HepG2 (cell line): ENCODE data around the gene B3GNT8. TPM values are rescaled to one million over a fixed set of nuclear protein-coding genes. Genes with fewer than 3 reads are reported as not detected.

Experiments used
- BHLHE40 ChIP-seq: IDR thresholded peaks from 2 replicates; pipeline ENCODE4 v1.6.1; 2011; ENCODE audit warnings: low read length, improper control_type of control experiment
- CEBPB ChIP-seq: IDR thresholded peaks from 2 replicates; pipeline ENCODE4 v1.6.1; 2011; ENCODE audit warnings: low read depth, low read length, improper control_type of control experiment, borderline replicate concordance
- FOXP1 ChIP-seq, 2 experiments: fragments of 450-650 bp in 1 of 2; IDR thresholded peaks; 2 replicates each; pipeline ENCODE4 v1.6.1; 2017 to 2018; ENCODE audit warnings: antibody characterized with exemption in 1 of 2
- KLF16 ChIP-seq, 2 experiments: sonication (generic) in 1 of 2; formaldehyde crosslinking in 1 of 2; IDR thresholded peaks; 2 replicates each; pipeline versions ENCODE4 v1.6.1 to v1.8.0; 2016 to 2023; ENCODE audit warnings: missing genetic modification reagents in 2 of 2, missing compliant biosample characterization in 1 of 2
- LCORL ChIP-seq, 2 experiments: fragments of 450-650 bp in 1 of 2; sonication (generic) in 1 of 2; formaldehyde crosslinking in 1 of 2; IDR thresholded peaks; 2 replicates each; pipeline versions ENCODE4 v1.5.0 to v1.6.1; 2017 to 2020; ENCODE audit warnings: antibody characterized with exemption in 1 of 2, missing genetic modification reagents in 1 of 2
- MXI1 ChIP-seq: IDR thresholded peaks from 3 replicates; pipeline ENCODE4 v1.6.1; 2012; ENCODE audit warnings: low read depth, low read length, inconsistent platforms, borderline replicate concordance
- NAIF1 ChIP-seq: sonication (generic); formaldehyde crosslinking; IDR thresholded peaks from 2 replicates; pipeline ENCODE4 v1.5.0; 2020; ENCODE audit warnings: mild to moderate bottlenecking, missing genetic modification reagents, borderline replicate concordance
- NR2F2 ChIP-seq: IDR thresholded peaks from 2 replicates; pipeline ENCODE4 v1.6.1; 2012; ENCODE audit warnings: low read depth, inconsistent platforms, borderline replicate concordance
- REL ChIP-seq: sonication (generic); formaldehyde crosslinking; conservative IDR thresholded peaks from 2 replicates; pipeline ENCODE4 v1.8.0; 2022; ENCODE audit warnings: mild to moderate bottlenecking, missing genetic modification reagents, moderate library complexity
- RFX1 ChIP-seq: fragments of 450-650 bp; IDR thresholded peaks from 2 replicates; pipeline ENCODE4 v1.6.1; 2017
- SMAD3 ChIP-seq: sonication (generic); formaldehyde crosslinking; IDR thresholded peaks from 2 replicates; pipeline ENCODE4 v1.4.0; 2020; ENCODE audit warnings: missing genetic modification reagents
- SMYD3 ChIP-seq: sonication (generic); formaldehyde crosslinking; IDR thresholded peaks from 2 replicates; pipeline ENCODE4 v1.8.1; 2023; ENCODE audit warnings: mild to moderate bottlenecking, missing genetic modification reagents
- TP53 ChIP-seq: sonication (generic); formaldehyde crosslinking; conservative IDR thresholded peaks from 2 replicates; pipeline ENCODE4 v1.4.0; 2020; ENCODE audit warnings: missing genetic modification reagents
- YEATS2 ChIP-seq: sonication (generic); formaldehyde crosslinking; IDR thresholded peaks from 2 replicates; pipeline ENCODE4 v1.4.0; 2020; ENCODE audit warnings: missing genetic modification reagents, borderline replicate concordance
- ZFAT ChIP-seq: sonication (generic); formaldehyde crosslinking; conservative IDR thresholded peaks from 2 replicates; pipeline ENCODE4 v1.8.1; 2023; ENCODE audit warnings: missing genetic modification reagents, inconsistent platforms
- ZFYVE20 ChIP-seq: sonication (generic); formaldehyde crosslinking; IDR thresholded peaks from 2 replicates; pipeline ENCODE4 v1.8.0; 2023; ENCODE audit warnings: low read depth, mild to moderate bottlenecking, moderate library complexity, missing genetic modification reagents, borderline replicate concordance
- ZNF550 ChIP-seq: sonication (generic); formaldehyde crosslinking; IDR thresholded peaks from 2 replicates; pipeline ENCODE4 v1.4.0; 2020; ENCODE audit warnings: mild to moderate bottlenecking, missing genetic modification reagents, borderline replicate concordance
- ZNF775 ChIP-seq: sonication (generic); formaldehyde crosslinking; IDR thresholded peaks from 2 replicates; pipeline ENCODE4 v1.4.0; 2020; ENCODE audit warnings: missing genetic modification reagents, mild to moderate bottlenecking, moderate library complexity, borderline replicate concordance
- polyA plus RNA-seq, 8 experiments: library from polyadenylated mRNA; depleted of rRNA in 3 of 8; stranded (reverse) in 7 of 8; unstranded in 1 of 8; fragments of >200 nt; fragmentation: Illumina TruSeq in 4 of 8; extraction: Trizol in 4 of 8; gene quantifications; 2 replicates each; pipeline versions ENCODE4 v1.2.1 to v1.2.3, GENCODE V29; 2011 to 2016; ENCODE audit warnings: low read depth in 4 of 8, missing spikeins in 1 of 8, mixed read lengths in 1 of 8; ENCODE audit not compliant: insufficient read depth in 1 of 8
- total RNA-seq, 5 experiments: library from RNA; depleted of rRNA; stranded (reverse); fragments of >200 nt; fragmentation: Illumina TruSeq; extraction: Trizol; gene quantifications; 2 replicates each; pipeline ENCODE4 v1.2.3, GENCODE V29; 2016; ENCODE audit warnings: low read depth in 1 of 5
- TF ChIP-seq, protein P1 (sequence below): sonication (generic); formaldehyde crosslinking; IDR thresholded peaks from 2 replicates; pipeline ENCODE4 v1.5.0; 2020; ENCODE audit warnings: missing genetic modification reagents
- TF ChIP-seq, protein P2 (sequence below): sonication (generic); formaldehyde crosslinking; IDR thresholded peaks from 2 replicates; pipeline ENCODE4 v1.9.0; 2022; ENCODE audit warnings: low read depth, missing genetic modification reagents
- TF ChIP-seq, protein P3 (sequence below): IDR thresholded peaks from 2 replicates; pipeline ENCODE4 v1.6.1; 2016; ENCODE audit warnings: missing genetic modification reagents, missing compliant biosample characterization
- TF ChIP-seq, protein P4 (sequence below): sonication (generic); formaldehyde crosslinking; IDR thresholded peaks from 2 replicates; pipeline ENCODE4 v1.5.0; 2020; ENCODE audit warnings: mild to moderate bottlenecking, missing genetic modification reagents

B3GNT8 gene
- total and polyA plus RNA-seq, 2 of the 13 experiments (the other 11 are each of a cell fraction or from before 2014, with no cell fraction given): 0.26 to 1.9 TPM

DNA sequence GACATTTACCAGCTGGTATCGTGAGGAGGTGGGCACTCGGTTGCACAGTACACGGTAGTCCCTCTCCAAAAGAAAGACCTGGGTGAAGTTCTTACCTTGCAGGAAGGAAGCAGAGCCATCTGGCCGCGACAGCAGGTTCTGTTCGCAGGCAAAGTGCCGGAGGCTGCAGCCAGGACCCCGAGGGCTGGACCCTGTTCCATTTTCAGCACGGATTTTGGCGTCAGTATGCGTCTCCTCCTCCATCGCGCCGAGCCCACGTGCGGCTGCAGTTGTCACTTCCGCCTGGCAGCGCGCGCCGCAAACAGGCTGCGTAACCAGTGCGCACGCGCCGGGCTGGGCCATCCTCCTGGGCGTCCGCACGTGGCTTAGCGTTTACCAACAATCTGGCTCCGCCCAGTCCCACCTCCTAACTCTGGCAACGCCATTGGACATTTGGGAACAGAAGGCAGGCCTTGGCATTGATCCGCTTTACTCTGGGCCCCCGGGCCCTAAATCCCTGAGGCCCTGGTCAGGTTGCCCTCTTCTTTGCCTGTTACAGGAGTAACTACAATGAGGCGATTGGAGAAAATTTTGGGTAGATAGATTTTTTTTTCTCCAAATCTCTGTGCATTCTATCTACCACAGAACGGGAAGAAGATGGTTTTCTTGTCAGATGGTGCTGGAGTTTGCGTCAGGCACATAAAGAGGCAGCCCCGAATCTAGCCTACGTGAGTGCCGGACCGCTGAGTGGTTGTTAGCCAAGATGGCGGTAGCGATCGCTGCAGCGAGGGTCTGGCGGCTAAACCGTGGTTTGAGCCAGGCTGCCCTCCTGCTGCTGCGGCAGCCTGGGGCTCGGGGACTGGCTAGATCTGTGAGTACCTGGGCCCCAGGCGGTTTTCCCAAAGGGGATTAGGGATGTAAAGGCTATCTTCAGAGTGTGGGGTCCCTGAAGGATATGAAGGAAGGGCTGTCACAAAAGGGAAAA, 29.8 kb downstream of the B3GNT8 start, which contains the start of the genes BCKDHA and EXOSC5 (continued):
- TF ChIP-seq SMYD3 (no peak), FOXP1 (IDR thresholded peaks at IDR 0.05) (peak; percentile 71), FOXP1 (CRISPR knock-in tag; IDR thresholded peaks at IDR 0.05) (peak; percentile 83), LCORL (IDR thresholded peaks at IDR 0.05) (peak; percentile 80; the same call in 1 of the 2 replicates), LCORL (CRISPR knock-in tag; IDR thresholded peaks at IDR 0.05) (peak; percentile 72; the same call in 1 of the 2 replicates), CEBPB (no peak), REL (no peak; the same call in 1 of the 2 replicates), KLF16 (CRISPR knock-in tag; IDR thresholded peaks at IDR 0.05) (peak; percentile 59 to 67; a peak in 2 of 4 replicates), BHLHE40 (peak; percentile 91), ZNF775 (CRISPR knock-in tag) (no peak), TP53 (CRISPR knock-in tag) (peak; percentile 72), SMAD3 (CRISPR knock-in tag) (peak; percentile 1; the same call in 1 of the 2 replicates), NAIF1 (CRISPR knock-in tag) (no peak; the same call in 1 of the 2 replicates), YEATS2 (CRISPR knock-in tag) (peak; percentile 93), RFX1 (no peak), ZFYVE20 (CRISPR knock-in tag) (no peak), ZNF550 (CRISPR knock-in tag) (no peak), NR2F2 (no peak), MXI1 (peak; percentile 100), ZFAT (CRISPR knock-in tag) (no peak)
- TF ChIP-seq, protein P1, sequence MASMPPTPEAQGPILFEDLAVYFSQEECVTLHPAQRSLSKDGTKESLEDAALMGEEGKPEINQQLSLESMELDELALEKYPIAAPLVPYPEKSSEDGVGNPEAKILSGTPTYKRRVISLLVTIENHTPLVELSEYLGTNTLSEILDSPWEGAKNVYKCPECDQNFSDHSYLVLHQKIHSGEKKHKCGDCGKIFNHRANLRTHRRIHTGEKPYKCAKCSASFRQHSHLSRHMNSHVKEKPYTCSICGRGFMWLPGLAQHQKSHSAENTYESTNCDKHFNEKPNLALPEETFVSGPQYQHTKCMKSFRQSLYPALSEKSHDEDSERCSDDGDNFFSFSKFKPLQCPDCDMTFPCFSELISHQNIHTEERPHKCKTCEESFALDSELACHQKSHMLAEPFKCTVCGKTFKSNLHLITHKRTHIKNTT (CRISPR knock-in tag): no peak
- TF ChIP-seq, protein P2, sequence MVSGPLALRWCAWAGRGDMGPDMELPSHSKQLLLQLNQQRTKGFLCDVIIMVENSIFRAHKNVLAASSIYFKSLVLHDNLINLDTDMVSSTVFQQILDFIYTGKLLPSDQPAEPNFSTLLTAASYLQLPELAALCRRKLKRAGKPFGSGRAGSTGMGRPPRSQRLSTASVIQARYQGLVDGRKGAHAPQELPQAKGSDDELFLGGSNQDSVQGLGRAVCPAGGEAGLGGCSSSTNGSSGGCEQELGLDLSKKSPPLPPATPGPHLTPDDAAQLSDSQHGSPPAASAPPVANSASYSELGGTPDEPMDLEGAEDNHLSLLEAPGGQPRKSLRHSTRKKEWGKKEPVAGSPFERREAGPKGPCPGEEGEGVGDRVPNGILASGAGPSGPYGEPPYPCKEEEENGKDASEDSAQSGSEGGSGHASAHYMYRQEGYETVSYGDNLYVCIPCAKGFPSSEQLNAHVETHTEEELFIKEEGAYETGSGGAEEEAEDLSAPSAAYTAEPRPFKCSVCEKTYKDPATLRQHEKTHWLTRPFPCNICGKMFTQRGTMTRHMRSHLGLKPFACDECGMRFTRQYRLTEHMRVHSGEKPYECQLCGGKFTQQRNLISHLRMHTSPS (CRISPR knock-in tag): no peak
- TF ChIP-seq, protein P3, sequence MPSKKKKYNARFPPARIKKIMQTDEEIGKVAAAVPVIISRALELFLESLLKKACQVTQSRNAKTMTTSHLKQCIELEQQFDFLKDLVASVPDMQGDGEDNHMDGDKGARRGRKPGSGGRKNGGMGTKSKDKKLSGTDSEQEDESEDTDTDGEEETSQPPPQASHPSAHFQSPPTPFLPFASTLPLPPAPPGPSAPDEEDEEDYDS (CRISPR knock-in tag): peak; percentile 32; the same call in 1 of the 2 replicates
- TF ChIP-seq, protein P4, sequence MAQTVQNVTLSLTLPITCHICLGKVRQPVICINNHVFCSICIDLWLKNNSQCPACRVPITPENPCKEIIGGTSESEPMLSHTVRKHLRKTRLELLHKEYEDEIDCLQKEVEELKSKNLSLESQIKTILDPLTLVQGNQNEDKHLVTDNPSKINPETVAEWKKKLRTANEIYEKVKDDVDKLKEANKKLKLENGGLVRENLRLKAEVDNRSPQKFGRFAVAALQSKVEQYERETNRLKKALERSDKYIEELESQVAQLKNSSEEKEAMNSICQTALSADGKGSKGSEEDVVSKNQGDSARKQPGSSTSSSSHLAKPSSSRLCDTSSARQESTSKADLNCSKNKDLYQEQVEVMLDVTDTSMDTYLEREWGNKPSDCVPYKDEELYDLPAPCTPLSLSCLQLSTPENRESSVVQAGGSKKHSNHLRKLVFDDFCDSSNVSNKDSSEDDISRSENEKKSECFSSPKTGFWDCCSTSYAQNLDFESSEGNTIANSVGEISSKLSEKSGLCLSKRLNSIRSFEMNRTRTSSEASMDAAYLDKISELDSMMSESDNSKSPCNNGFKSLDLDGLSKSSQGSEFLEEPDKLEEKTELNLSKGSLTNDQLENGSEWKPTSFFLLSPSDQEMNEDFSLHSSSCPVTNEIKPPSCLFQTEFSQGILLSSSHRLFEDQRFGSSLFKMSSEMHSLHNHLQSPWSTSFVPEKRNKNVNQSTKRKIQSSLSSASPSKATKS (CRISPR knock-in tag): no peak
